ENCODE results near the gene TANGO6. TPM values are rescaled to one million over a fixed set of nuclear protein-coding genes. Genes with fewer than 3 reads are reported as not detected.
"Not testable (repeated sequence)": the region's sequence is repeated elsewhere in the genome, so short reads cannot be mapped to it uniquely, and the experiment has no call there.

Gene TANGO6
- total RNA-seq, 1 donor from 2014 or later: 12.8 TPM

- H3K4me1 ChIP-seq: no peaks in the 10 kb centered on the region
- no peak overlapping the region for H3K27ac Mint-ChIP-seq
- peaks cover 39% of the 10 kb centered on the region for H3K79me2 ChIP-seq (ENCODE audit: low read depth)
- H3K9me3 ChIP-seq (ENCODE audit: low read depth): no peaks in the 10 kb centered on the region
- peaks cover 33% of the 10 kb centered on the region for H4K20me1 ChIP-seq (ENCODE audit: low read depth)
- peaks cover 5% of the 10 kb centered on the region for H3K27me3 Mint-ChIP-seq (ENCODE audit: insufficient read depth, low read depth)
- no peak overlapping the region for H3K4me3 Mint-ChIP-seq
- TF ChIP-seq EZH2 (IDR thresholded peaks at IDR 0.05) (no peak), EZH2phosphoT487 (IDR thresholded peaks at IDR 0.05) (no peak)
- TF ChIP-seq, protein P1, sequence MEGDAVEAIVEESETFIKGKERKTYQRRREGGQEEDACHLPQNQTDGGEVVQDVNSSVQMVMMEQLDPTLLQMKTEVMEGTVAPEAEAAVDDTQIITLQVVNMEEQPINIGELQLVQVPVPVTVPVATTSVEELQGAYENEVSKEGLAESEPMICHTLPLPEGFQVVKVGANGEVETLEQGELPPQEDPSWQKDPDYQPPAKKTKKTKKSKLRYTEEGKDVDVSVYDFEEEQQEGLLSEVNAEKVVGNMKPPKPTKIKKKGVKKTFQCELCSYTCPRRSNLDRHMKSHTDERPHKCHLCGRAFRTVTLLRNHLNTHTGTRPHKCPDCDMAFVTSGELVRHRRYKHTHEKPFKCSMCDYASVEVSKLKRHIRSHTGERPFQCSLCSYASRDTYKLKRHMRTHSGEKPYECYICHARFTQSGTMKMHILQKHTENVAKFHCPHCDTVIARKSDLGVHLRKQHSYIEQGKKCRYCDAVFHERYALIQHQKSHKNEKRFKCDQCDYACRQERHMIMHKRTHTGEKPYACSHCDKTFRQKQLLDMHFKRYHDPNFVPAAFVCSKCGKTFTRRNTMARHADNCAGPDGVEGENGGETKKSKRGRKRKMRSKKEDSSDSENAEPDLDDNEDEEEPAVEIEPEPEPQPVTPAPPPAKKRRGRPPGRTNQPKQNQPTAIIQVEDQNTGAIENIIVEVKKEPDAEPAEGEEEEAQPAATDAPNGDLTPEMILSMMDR (IDR thresholded peaks at IDR 0.05): no peak
- H3K4me2 ChIP-seq: no peak overlapping the region
- no peak overlapping the region for H2AFZ ChIP-seq (replicated peaks)
- no peak for DNase-seq (ENCODE audit: low spot score)
- H3K9me3 Mint-ChIP-seq: no peaks in the 10 kb centered on the region
- no peak overlapping the region for H3K27ac ChIP-seq
- H3K9ac ChIP-seq: no peak overlapping the region
- H3K4me1 Mint-ChIP-seq: no peaks in the 10 kb centered on the region
- H3K27me3 ChIP-seq: no peaks in the 10 kb centered on the region
- H3K36me3 Mint-ChIP-seq: peaks cover 34% of the 10 kb centered on the region
- H3F3A ChIP-seq (ENCODE audit: low read depth): peaks cover 10% of the 10 kb centered on the region
- H3K4me3 ChIP-seq: no peak overlapping the region
- no peaks in the 10 kb centered on the region for H3K36me3 ChIP-seq
These were observed 276.8 kb downstream of the TANGO6 start for GRCh38 chr16:69120096-69120664.

- H2AFZ ChIP-seq (replicated peaks): no peak overlapping the region
- no peak overlapping the region for H3K4me3 ChIP-seq
- peaks cover 44% of the 10 kb centered on the region for H4K20me1 ChIP-seq (ENCODE audit: low read depth)
- no peak overlapping the region for H3K4me2 ChIP-seq
- no peak overlapping the region for H3K27ac ChIP-seq
- Mint-ChIP-seq H3K9me3 (no peaks in the 10 kb centered on the region), H3K4me3 (no peak overlapping the region), H3K27me3 (ENCODE audit: insufficient read depth, low read depth) (peaks cover 2% of the 10 kb centered on the region), H3K4me1 (peaks cover 3% of the 10 kb centered on the region), H3K36me3 (peaks cover 29% of the 10 kb centered on the region), H3K27ac (no peak overlapping the region)
- H3K4me1 ChIP-seq: no peaks in the 10 kb centered on the region
- peak; percentile 79 for DNase-seq (ENCODE audit: low spot score)
- H3K36me3 ChIP-seq: no peaks in the 10 kb centered on the region
- H3K9me3 ChIP-seq (ENCODE audit: low read depth): no peaks in the 10 kb centered on the region
- H3K27me3 ChIP-seq: no peaks in the 10 kb centered on the region
- H3K9ac ChIP-seq: no peak overlapping the region
- peaks cover 17% of the 10 kb centered on the region for H3F3A ChIP-seq (ENCODE audit: low read depth)
- H3K79me2 ChIP-seq (ENCODE audit: low read depth): peaks cover 72% of the 10 kb centered on the region
- TF ChIP-seq EZH2phosphoT487 (IDR thresholded peaks at IDR 0.05): no peak
- TF ChIP-seq, protein P1 (IDR thresholded peaks at IDR 0.05): peak; percentile 77
- TF ChIP-seq EZH2 (IDR thresholded peaks at IDR 0.05): no peak
These were observed 280.6 kb downstream of the TANGO6 start for GRCh38 chr16:69123910-69124309.

GRCh38 chr16:69124406-69124805 is 281.1 kb downstream of the TANGO6 start:
- H3K9me3 Mint-ChIP-seq; H3K27ac ChIP-seq; H3K9me3 ChIP-seq (ENCODE audit: low read depth); H3K27me3 Mint-ChIP-seq (ENCODE audit: insufficient read depth, low read depth); H3K27ac Mint-ChIP-seq; H2AFZ ChIP-seq (replicated peaks); H3K9ac ChIP-seq; H3K4me3 ChIP-seq; H3K4me1 Mint-ChIP-seq; H3K4me1 ChIP-seq; H3K4me3 Mint-ChIP-seq; DNase-seq (ENCODE audit: low spot score); H3K27me3 ChIP-seq; H3K4me2 ChIP-seq; H3K36me3 ChIP-seq: not testable (repeated sequence)
- peaks cover 29% of the 10 kb centered on the region for H3K36me3 Mint-ChIP-seq
- H3K79me2 ChIP-seq (ENCODE audit: low read depth): peaks cover 77% of the 10 kb centered on the region
- peaks cover 17% of the 10 kb centered on the region for H3F3A ChIP-seq (ENCODE audit: low read depth)
- peaks cover 44% of the 10 kb centered on the region for H4K20me1 ChIP-seq (ENCODE audit: low read depth)

DNA sequence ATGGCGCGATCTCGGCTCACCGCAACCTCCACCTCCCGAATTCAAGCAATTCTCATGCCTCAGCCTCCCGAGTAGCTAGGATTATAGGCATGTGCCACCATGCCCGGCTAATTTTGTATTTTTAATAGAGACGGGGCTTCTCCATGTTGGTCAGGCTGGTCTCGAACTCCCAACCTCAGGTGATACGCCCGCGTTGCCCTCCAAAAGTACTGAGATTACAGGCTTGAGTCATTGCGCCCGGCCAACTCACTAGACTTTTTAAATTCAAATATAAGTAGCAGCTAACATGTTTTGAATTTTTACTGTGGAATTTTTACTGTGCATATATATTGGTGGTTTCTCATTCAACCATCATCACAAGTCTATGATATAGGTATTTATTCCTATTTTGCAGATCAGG is 281.6 kb downstream of the TANGO6 start:
- not testable (repeated sequence) for H3K27ac Mint-ChIP-seq, H3K4me1 ChIP-seq

More for the DNA sequence above, 281.6 kb downstream of the TANGO6 start:
- not testable (repeated sequence) for H3K9me3 Mint-ChIP-seq; H2AFZ ChIP-seq (replicated peaks); H3K27me3 Mint-ChIP-seq (ENCODE audit: insufficient read depth, low read depth); DNase-seq (ENCODE audit: low spot score); H3K4me1 Mint-ChIP-seq; H3K9me3 ChIP-seq (ENCODE audit: low read depth); H3K36me3 ChIP-seq; H3K27me3 ChIP-seq; H3K4me3 ChIP-seq; H3K27ac ChIP-seq; H3K4me3 Mint-ChIP-seq; H3K9ac ChIP-seq; H3K4me2 ChIP-seq
- Histone ChIP-seq H3F3A (ENCODE audit: low read depth) (peaks cover 17% of the 10 kb centered on the region), H3K79me2 (ENCODE audit: low read depth) (peaks cover 82% of the 10 kb centered on the region), H4K20me1 (ENCODE audit: low read depth) (peaks cover 48% of the 10 kb centered on the region)
- H3K36me3 Mint-ChIP-seq: peaks cover 31% of the 10 kb centered on the region
